Measurements from ENCODE around the gene TTC34.

GRCh38 chr1:2834741-2835564 lies 33.5 kb upstream of the TTC34 start:
- TF ChIP-seq CTCF (IDR thresholded peaks at IDR 0.05 in 4 of 5, conservative IDR thresholded peaks at IDR 0.05 in 1 of 5) (no peak), POLR2A (IDR thresholded peaks at IDR 0.05) (no peak)
